T-cell (primary cell): ENCODE results near the gene PDE1A. TPM values are rescaled to one million over a fixed set of nuclear protein-coding genes. Genes with fewer than 3 reads are reported as not detected.
"Not testable (repeated sequence)": the region's sequence is repeated elsewhere in the genome, so short reads cannot be mapped to it uniquely, and the experiment has no call there.

Source experiments
- ATAC-seq, 4 experiments: fragments of 200-7000 bp in 3 of 4; fragments of 150-1000 bp in 1 of 4; cut with Tn5 transposase; replicated peaks in 1 of 4; 1 replicate in 3 of 4; 2 replicates in 1 of 4; pipeline ENCODE4 v1.10.0; 2021; ENCODE audit warnings: moderate library complexity in 3 of 4, mild to moderate bottlenecking in 2 of 4, moderate number of reproducible peaks in 1 of 4
- CTCF ChIA-PET, 2 donors: fragments of 300-600 bp; sonication (Branson Sonifier 250); formaldehyde crosslinking; loops; one replicate each; lab custom pipeline; 2022; ENCODE audit warnings: antibody characterized with exemption in 2 of 2; lab: Charles Lee
- POLR2A ChIA-PET, 2 donors: fragments of 300-600 bp; sonication (Branson Sonifier 250); formaldehyde crosslinking; loops; one replicate each; lab custom pipeline; 2022; ENCODE audit warnings: antibody characterized with exemption in 2 of 2; lab: Charles Lee
- DNase-seq, 35 experiments: peaks; one replicate each; pipeline versions ENCODE4 v3.0.0 to v3.0.0-alpha.2; 2013 to 2023
- H3K27ac ChIP-seq: one replicate; pipeline ENCODE4 v1.5.1; 2013; ENCODE audit warnings: low read length
- H3K27me3 ChIP-seq, 2 experiments: replicated peaks in 1 of 2; 1 replicate in 1 of 2; 2 replicates in 1 of 2; pipeline versions ENCODE4 v1.6.1 to v1.7.0; 2013; ENCODE audit warnings: low read length in 1 of 2, mixed read lengths in 1 of 2; ENCODE audit not compliant: control insufficient read depth in 2 of 2, insufficient read depth in 2 of 2; ENCODE audit errors: extremely low read depth in 1 of 2
- H3K36me3 ChIP-seq, 2 donors: 1 replicate in 1 of 2; 2 replicates in 1 of 2; pipeline versions ENCODE4 v1.6.1 to v1.7.0; 2013; ENCODE audit warnings: low read length in 1 of 2; ENCODE audit not compliant: control insufficient read depth in 2 of 2, insufficient read depth in 1 of 2; ENCODE audit errors: extremely low read depth in 1 of 2
- H3K4me1 ChIP-seq, 2 experiments: 1 replicate in 1 of 2; 2 replicates in 1 of 2; pipeline versions ENCODE4 v1.6.1 to v1.7.0; 2013; ENCODE audit warnings: low read length in 2 of 2, mixed read lengths in 1 of 2; ENCODE audit not compliant: insufficient read depth in 2 of 2, control insufficient read depth in 1 of 2; ENCODE audit errors: extremely low read depth in 1 of 2
- H3K4me3 ChIP-seq, 2 donors: 1 replicate in 1 of 2; 2 replicates in 1 of 2; pipeline versions ENCODE4 v1.5.1 to v1.7.0; 2013; ENCODE audit warnings: mild to moderate bottlenecking in 2 of 2, low read length in 1 of 2, moderate library complexity in 1 of 2; ENCODE audit not compliant: control insufficient read depth in 1 of 2; ENCODE audit errors: extremely low read depth in 1 of 2
- H3K9me3 ChIP-seq: 2 replicates; pipeline ENCODE4 v1.7.0; 2013
- H3K27ac Mint-ChIP-seq, 2 donors: one replicate each; pipeline ENCODE4 v1.8.0; 2020 to 2021; ENCODE audit warnings: mild to moderate bottlenecking in 2 of 2, mixed read lengths in 2 of 2
- H3K27me3 Mint-ChIP-seq, 2 donors: one replicate each; pipeline ENCODE4 v1.8.0; 2021 to 2022; ENCODE audit warnings: mixed read lengths in 2 of 2
- H3K36me3 Mint-ChIP-seq: one replicate; pipeline ENCODE4 v1.8.0; 2021; ENCODE audit warnings: mixed read lengths
- H3K4me1 Mint-ChIP-seq, 3 donors: one replicate each; pipeline ENCODE4 v1.8.0; 2020 to 2022; ENCODE audit warnings: mixed read lengths in 3 of 3, mild to moderate bottlenecking in 1 of 3
- H3K4me3 Mint-ChIP-seq, 3 donors: one replicate each; pipeline ENCODE4 v1.8.0; 2020 to 2022; ENCODE audit warnings: mild to moderate bottlenecking in 3 of 3, mixed read lengths in 3 of 3, moderate library complexity in 3 of 3
- H3K9me3 Mint-ChIP-seq, 3 donors: one replicate each; pipeline ENCODE4 v1.8.0; 2020 to 2022; ENCODE audit warnings: mixed read lengths in 3 of 3
- WGBS: methylation state at CpG from one replicate; pipeline ENCODE4 v1.1.5; 2013; ENCODE audit warnings: missing lambda C conversion rate; ENCODE audit not compliant: insufficient coverage; 5-methylcytosine and 5-hydroxymethylcytosine counted together
- total RNA-seq, 35 experiments: library from RNA in 6 of 35; stranded (reverse) in 6 of 35; fragments of 120-200 nt in 1 of 35; gene quantifications; one replicate each; pipeline versions ENCODE4 v1.2.1 to v1.2.4 and lab custom pipeline; 2013 to 2026

The PDE1A gene
- total RNA-seq, 5 donors from 2014 or later (not counting 1 experiment from before 2014, with no cell fraction given): not detected

- H3K9me3 ChIP-seq: no peaks in the 10 kb centered on the region
- H3K27ac ChIP-seq: no peak overlapping the region
- H3K9me3 Mint-ChIP-seq: no peaks in the 10 kb centered on the region
- ChIA-PET POLR2A (no interaction called here), CTCF (interaction anchor here in 1 of 2 donors (0.7 kb wide), 1 partner anchor 604 kb away, joined by 3 read pairs; no protein-coding TSS in a partner anchor)
- no CpG with 5 or more reads among the region's 1 CpG for WGBS
- H3K27me3 ChIP-seq: no peaks in the 10 kb centered on the region
- H3K4me3 Mint-ChIP-seq: no peak overlapping the region
- H3K27me3 Mint-ChIP-seq: no peaks in the 10 kb centered on the region
- no peaks in the 10 kb centered on the region for H3K4me1 Mint-ChIP-seq
- no peak overlapping the region for H3K27ac Mint-ChIP-seq
- ATAC-seq (no peak), DNase-seq (no peak)
- H3K4me1 ChIP-seq: no peaks in the 10 kb centered on the region
- no peak overlapping the region for H3K4me3 ChIP-seq
- no peaks in the 10 kb centered on the region for H3K36me3 Mint-ChIP-seq
- no peaks in the 10 kb centered on the region for H3K36me3 ChIP-seq
Measured at GRCh38 chr2:182393270-182393760, 33.5 kb downstream of the PDE1A start.

GRCh38 chr2:182391443-182391842, 35.4 kb downstream of the PDE1A start:
- Mint-ChIP-seq H3K4me3 (no peak overlapping the region), H3K4me1 (no peaks in the 10 kb centered on the region), H3K27ac (no peak overlapping the region), H3K36me3 (no peaks in the 10 kb centered on the region), H3K27me3 (no peaks in the 10 kb centered on the region), H3K9me3 (no peaks in the 10 kb centered on the region)
- Histone ChIP-seq H3K27me3 (no peaks in the 10 kb centered on the region), H3K4me3 (no peak overlapping the region), H3K36me3 (no peaks in the 10 kb centered on the region), H3K27ac (no peak overlapping the region), H3K4me1 (no peaks in the 10 kb centered on the region), H3K9me3 (no peaks in the 10 kb centered on the region)
- DNase-seq (no peak), ATAC-seq (no peak)
- POLR2A ChIA-PET: no interaction called here
- 100% methylated on average over 1 of the region's 2 CpGs for WGBS
- CTCF ChIA-PET: no interaction called here

GRCh38 chr2:182386267-182386880, 40.5 kb downstream of the PDE1A start:
- H3K36me3 Mint-ChIP-seq, ATAC-seq, DNase-seq: not testable (repeated sequence)

GRCh38 chr2:182384860-182385259, 42.0 kb downstream of the PDE1A start:
- DNase-seq: no peak
- POLR2A ChIA-PET: no interaction called here
- no peak overlapping the region for H3K27ac ChIP-seq
- CTCF ChIA-PET: no interaction called here
- no peak overlapping the region for H3K4me3 Mint-ChIP-seq
- no peaks in the 10 kb centered on the region for H3K27me3 Mint-ChIP-seq
- no peaks in the 10 kb centered on the region for H3K36me3 ChIP-seq
- H3K27me3 ChIP-seq: no peaks in the 10 kb centered on the region
- H3K9me3 Mint-ChIP-seq: peaks cover 9 to 23% (median 13%) of the 10 kb centered on the region in 3 donors
- no peaks in the 10 kb centered on the region for H3K4me1 Mint-ChIP-seq
- H3K36me3 Mint-ChIP-seq: no peaks in the 10 kb centered on the region
- no peak for ATAC-seq
- no peaks in the 10 kb centered on the region for H3K9me3 ChIP-seq
- H3K4me1 ChIP-seq: no peaks in the 10 kb centered on the region
- H3K4me3 ChIP-seq: no peak overlapping the region
- no peak overlapping the region for H3K27ac Mint-ChIP-seq

More at GRCh38 chr2:182386267-182386880, 40.5 kb downstream of the PDE1A start:
- H3K4me3 Mint-ChIP-seq, H3K4me1 Mint-ChIP-seq, H3K27me3 ChIP-seq, POLR2A ChIA-PET, H3K4me1 ChIP-seq, H3K27ac Mint-ChIP-seq, CTCF ChIA-PET, H3K4me3 ChIP-seq, H3K36me3 ChIP-seq, H3K27me3 Mint-ChIP-seq, H3K27ac ChIP-seq, H3K9me3 ChIP-seq: not testable (repeated sequence)
- H3K9me3 Mint-ChIP-seq: peaks cover 9 to 23% (median 13%) of the 10 kb centered on the region in 3 donors
- WGBS: 92% methylated on average over 15 of the region's 42 CpGs

- Histone ChIP-seq H3K9me3 (no peaks in the 10 kb centered on the region), H3K27me3 (no peaks in the 10 kb centered on the region), H3K4me3 (no peak overlapping the region), H3K36me3 (no peaks in the 10 kb centered on the region), H3K4me1 (no peaks in the 10 kb centered on the region), H3K27ac (no peak overlapping the region)
- DNase-seq (no peak), ATAC-seq (no peak)
- ChIA-PET POLR2A (no interaction called here), CTCF (no interaction called here)
- Mint-ChIP-seq H3K27me3 (no peaks in the 10 kb centered on the region), H3K4me3 (no peak overlapping the region), H3K36me3 (no peaks in the 10 kb centered on the region), H3K4me1 (no peaks in the 10 kb centered on the region), H3K27ac (no peak overlapping the region), H3K9me3 (peaks cover 14 to 32% (median 18%) of the 10 kb centered on the region in 3 donors)
- WGBS: no CpG with 5 or more reads among the region's 8 CpGs
Measured at GRCh38 chr2:182381225-182381624, 45.6 kb downstream of the PDE1A start.

- no peaks in the 10 kb centered on the region for H3K36me3 Mint-ChIP-seq
- Histone ChIP-seq H3K27me3 (no peaks in the 10 kb centered on the region), H3K36me3 (no peaks in the 10 kb centered on the region), H3K4me1 (no peaks in the 10 kb centered on the region), H3K9me3 (peaks cover 3% of the 10 kb centered on the region), H3K27ac (no peak overlapping the region), H3K4me3 (no peak overlapping the region)
- H3K4me1 Mint-ChIP-seq: no peaks in the 10 kb centered on the region
- ATAC-seq (no peak), DNase-seq (no peak)
- H3K9me3 Mint-ChIP-seq: peaks cover 8 to 25% (median 16%) of the 10 kb centered on the region in 3 donors
- CTCF ChIA-PET: no interaction called here
- no peaks in the 10 kb centered on the region for H3K27me3 Mint-ChIP-seq
- 67% methylated on average over 1 of the region's 1 CpG for WGBS
- no peak overlapping the region for H3K4me3 Mint-ChIP-seq
- no peak overlapping the region for H3K27ac Mint-ChIP-seq
- POLR2A ChIA-PET: no interaction called here
Measured at GRCh38 chr2:182379241-182379640, 47.6 kb downstream of the PDE1A start.
